Aorta (tissue), 5 donors: ENCODE measurements around the gene PTPRN2. TPM values are rescaled to one million over a fixed set of nuclear protein-coding genes. Genes with fewer than 3 reads are reported as not detected.

Experiments used
- ATAC-seq: fragments of 200-7000 bp; cut with Tn5 transposase; one replicate; pipeline ENCODE4 v1.9.1; 2022; ENCODE audit warnings: moderate library complexity; ENCODE audit not compliant: low FRiP score
- DNase-seq, 2 donors: peaks; one replicate each; pipeline ENCODE4 v3.0.0-alpha.2; 2020
- H3K27ac ChIP-seq, 2 donors: one replicate each; pipeline ENCODE4 v1.5.1; 2013; ENCODE audit warnings: low read length in 2 of 2, mild to moderate bottlenecking in 2 of 2, moderate library complexity in 2 of 2, control low read depth in 1 of 2, inconsistent platforms in 1 of 2, low read depth in 1 of 2
- H3K27me3 ChIP-seq, 2 donors: one replicate each; pipeline ENCODE4 v1.6.1; 2013; ENCODE audit warnings: control low read depth in 1 of 2, low read length in 1 of 2, mild to moderate bottlenecking in 1 of 2, moderate library complexity in 1 of 2; ENCODE audit not compliant: insufficient read depth in 2 of 2, control insufficient read depth in 1 of 2
- H3K36me3 ChIP-seq, 2 donors: one replicate each; pipeline ENCODE4 v1.6.1; 2013; ENCODE audit warnings: control low read depth in 1 of 2, low read length in 1 of 2, mild to moderate bottlenecking in 1 of 2; ENCODE audit not compliant: insufficient read depth in 2 of 2, control insufficient read depth in 1 of 2
- H3K4me1 ChIP-seq, 2 donors: one replicate each; pipeline ENCODE4 v1.6.1; 2013; ENCODE audit warnings: low read length in 2 of 2, control low read depth in 1 of 2, mild to moderate bottlenecking in 1 of 2, moderate library complexity in 1 of 2; ENCODE audit not compliant: insufficient read depth in 2 of 2, control insufficient read depth in 1 of 2
- H3K4me3 ChIP-seq, 2 donors: one replicate each; pipeline ENCODE4 v1.5.1; 2013; ENCODE audit warnings: low read length in 2 of 2, control low read depth in 1 of 2, mild to moderate bottlenecking in 1 of 2
- H3K9me3 ChIP-seq: one replicate; pipeline ENCODE4 v1.6.1; 2013; ENCODE audit warnings: mild to moderate bottlenecking, low read length; ENCODE audit not compliant: control insufficient read depth
- WGBS, 2 donors: extraction: QIAGEN DNeasy Blood & Tissue Kit; methylation state at CpG; one replicate each; pipeline ENCODE4 v1.1.7; 2013; 5-methylcytosine and 5-hydroxymethylcytosine counted together
- intact Hi-C, 2 donors: fragments of 100-400 bp; cut with DNase I; formaldehyde crosslinking; loops; one replicate each; pipeline versions ENCODE4 v1.14.2 to v1.15.0; 2022
- polyA plus RNA-seq, 2 donors: library from polyadenylated mRNA; stranded (reverse); fragments of 200-250 nt; gene quantifications; one replicate each; pipeline ENCODE4 v1.2.3, GENCODE V29; 2013
- total RNA-seq, 2 donors: library from RNA; stranded (reverse); fragmentation: NEBNext Ultra II Directional; extraction: Animal tissue kit (Norgen Biotek cat#: 25700); gene quantifications; one replicate each; pipeline ENCODE4 v1.2.1, GENCODE V29; 2021
- donor health status: healthy with polysubstance abuse.
- donor health status: Bipolar disorder and iron deficiency.
- donor health status: DM: no; HTN: no; CAD: no.
- donor health status: DM: no; HTN: no; CAD: no.
- donor health status: DM: yes; HTN: yes; CAD: no.

PTPRN2 gene
- total and polyA plus RNA-seq, 4 donors: 0.67 to 3.3 (median 1.4) TPM

DNA sequence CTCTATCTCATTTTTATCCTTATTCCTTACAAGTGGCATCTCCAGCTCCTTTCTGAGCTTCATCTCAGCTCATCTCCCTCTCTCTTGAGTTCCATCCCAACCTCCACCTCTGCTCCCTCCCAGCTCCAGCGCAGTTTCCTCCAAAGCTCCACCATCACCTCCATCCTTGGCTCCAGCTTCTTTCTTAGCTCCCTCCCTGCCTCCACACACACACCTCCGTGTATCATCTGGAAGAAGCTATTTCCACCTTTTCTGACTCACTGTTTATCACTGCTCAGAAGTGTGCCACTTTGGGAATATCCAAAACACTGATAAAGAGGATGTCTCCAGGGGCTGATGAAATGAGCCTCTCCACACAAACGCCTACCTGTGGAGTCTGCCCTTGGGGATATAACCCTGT, 481.4 kb downstream of the PTPRN2 start:
- H3K36me3 ChIP-seq: no peaks in the 10 kb centered on the region
- H3K27ac ChIP-seq: no peak overlapping the region
- H3K4me1 ChIP-seq: no peaks in the 10 kb centered on the region
- 62 to 64% methylated on average over 3 of the region's 3 CpGs for WGBS, 2 donors
- H3K9me3 ChIP-seq: peaks cover 5% of the 10 kb centered on the region
- intact Hi-C loops: no loop called here
- H3K4me3 ChIP-seq: no peak overlapping the region
- DNase-seq: no peak
- no peaks in the 10 kb centered on the region for H3K27me3 ChIP-seq
- no peak for ATAC-seq

GRCh38 chr7:158103378-158103777, 484.2 kb downstream of the PTPRN2 start:
- H3K9me3 ChIP-seq: peaks cover 1% of the 10 kb centered on the region
- DNase-seq (no peak), ATAC-seq (no peak)
- H3K27ac ChIP-seq: no peak overlapping the region
- no peaks in the 10 kb centered on the region for H3K36me3 ChIP-seq
- no peaks in the 10 kb centered on the region for H3K27me3 ChIP-seq
- H3K4me3 ChIP-seq: no peak overlapping the region
- intact Hi-C loops: no loop called here
- no peaks in the 10 kb centered on the region for H3K4me1 ChIP-seq
- 87% methylated on average over 7 of the region's 7 CpGs for WGBS, 2 donors

- ATAC-seq: no peak
- H3K36me3 ChIP-seq: no peaks in the 10 kb centered on the region
- no peak for DNase-seq
Observed at GRCh38 chr7:158102897-158103296, 484.7 kb downstream of the PTPRN2 start.

DNA sequence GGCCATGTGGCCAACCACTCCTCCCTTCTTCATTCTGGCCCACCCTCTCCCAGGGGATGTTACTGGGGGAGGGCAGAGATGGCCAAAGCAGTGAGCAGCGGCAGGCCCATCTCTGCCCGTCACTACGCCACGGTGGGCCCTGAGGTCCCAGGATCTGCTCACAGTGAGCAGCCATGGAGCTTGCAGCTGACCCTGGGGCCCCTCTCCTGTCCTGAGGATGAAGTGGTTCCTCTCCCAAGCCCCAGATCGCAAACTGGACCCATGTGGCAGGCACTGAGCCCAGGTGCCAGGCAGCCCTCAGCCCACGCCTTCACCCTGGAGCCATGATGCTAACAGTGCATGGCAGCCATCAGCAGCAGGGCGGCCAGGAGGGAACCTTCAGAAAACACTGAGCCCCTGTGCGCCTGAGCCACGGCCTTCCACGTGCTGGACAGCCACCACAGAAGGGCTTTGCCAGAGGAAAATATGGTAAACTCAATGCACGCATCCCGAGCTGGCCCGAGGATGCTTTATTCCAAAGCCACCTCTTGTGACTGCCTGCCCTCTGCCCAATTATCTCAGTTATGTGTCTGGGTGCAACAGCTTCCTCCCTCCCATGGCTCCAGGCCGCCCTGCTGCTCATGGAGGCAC, 485.7 kb downstream of the PTPRN2 start:
- Histone ChIP-seq H3K27me3 (no peaks in the 10 kb centered on the region), H3K4me3 (no peak overlapping the region), H3K4me1 (no peaks in the 10 kb centered on the region), H3K9me3 (peaks cover 1% of the 10 kb centered on the region), H3K36me3 (no peaks in the 10 kb centered on the region), H3K27ac (no peak overlapping the region)
- no peak for ATAC-seq
- no peak for DNase-seq
- WGBS, 2 donors: 82 to 84% methylated on average over 14 of the region's 14 CpGs
- intact Hi-C loops: no loop called here

More at GRCh38 chr7:158102897-158103296, 484.7 kb downstream of the PTPRN2 start:
- intact Hi-C loops: no loop called here
- Histone ChIP-seq H3K4me3 (no peak overlapping the region), H3K4me1 (no peaks in the 10 kb centered on the region), H3K27me3 (no peaks in the 10 kb centered on the region), H3K27ac (no peak overlapping the region), H3K9me3 (peaks cover 1% of the 10 kb centered on the region)
- WGBS, 2 donors: 85 to 89% methylated on average over 9 of the region's 9 CpGs

- WGBS, 2 donors: 90 to 92% methylated on average over 47 to 54 of the region's 54 CpGs
- peak in 1 of 2 donors; percentile 40 for DNase-seq
- ATAC-seq: peak; percentile 52
Observed at GRCh38 chr7:158098125-158099030, 489.2 kb downstream of the PTPRN2 start.

GRCh38 chr7:158097453-158098124, 490.0 kb downstream of the PTPRN2 start:
- Histone ChIP-seq H3K4me3 (no peak overlapping the region), H3K36me3 (no peaks in the 10 kb centered on the region), H3K9me3 (peaks cover 1% of the 10 kb centered on the region), H3K27ac (no peak overlapping the region), H3K27me3 (no peaks in the 10 kb centered on the region), H3K4me1 (no peaks in the 10 kb centered on the region)
- 42 to 66% methylated on average over 39 of the region's 39 CpGs for WGBS, 2 donors
- peak in 1 of 2 donors; percentile 15 for DNase-seq
- ATAC-seq: no peak
- intact Hi-C loops: no loop called here

More at GRCh38 chr7:158098125-158099030, 489.2 kb downstream of the PTPRN2 start:
- Histone ChIP-seq H3K9me3 (peaks cover 1% of the 10 kb centered on the region), H3K27ac (no peak overlapping the region), H3K27me3 (no peaks in the 10 kb centered on the region), H3K4me3 (no peak overlapping the region), H3K36me3 (no peaks in the 10 kb centered on the region), H3K4me1 (no peaks in the 10 kb centered on the region)
- intact Hi-C loops: no loop called here

DNA sequence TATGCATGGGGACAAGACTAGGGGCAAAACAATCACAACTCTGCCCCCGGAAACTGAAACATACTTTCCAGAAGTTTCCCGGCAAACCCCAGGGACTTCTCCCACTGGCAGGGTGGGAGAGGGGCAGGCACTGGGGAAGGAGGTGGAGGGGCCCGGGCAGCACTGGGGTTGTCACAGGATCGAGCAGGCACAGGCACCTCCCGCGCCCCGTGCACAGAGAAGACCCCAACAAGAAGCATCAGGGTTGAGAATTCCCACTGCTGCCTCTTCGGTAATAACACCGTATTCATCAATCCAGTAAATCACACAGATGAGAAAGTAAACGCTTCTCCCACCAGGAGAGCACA, 490.5 kb downstream of the PTPRN2 start:
- intact Hi-C loops: no loop called here
- 53 to 69% methylated on average over 10 of the region's 10 CpGs for WGBS, 2 donors
- Histone ChIP-seq H3K4me1 (no peaks in the 10 kb centered on the region), H3K36me3 (no peaks in the 10 kb centered on the region), H3K4me3 (no peak overlapping the region), H3K9me3 (peaks cover 1% of the 10 kb centered on the region), H3K27me3 (no peaks in the 10 kb centered on the region), H3K27ac (no peak overlapping the region)
- DNase-seq: peak in 1 of 2 donors; percentile 10
- no peak for ATAC-seq

DNA sequence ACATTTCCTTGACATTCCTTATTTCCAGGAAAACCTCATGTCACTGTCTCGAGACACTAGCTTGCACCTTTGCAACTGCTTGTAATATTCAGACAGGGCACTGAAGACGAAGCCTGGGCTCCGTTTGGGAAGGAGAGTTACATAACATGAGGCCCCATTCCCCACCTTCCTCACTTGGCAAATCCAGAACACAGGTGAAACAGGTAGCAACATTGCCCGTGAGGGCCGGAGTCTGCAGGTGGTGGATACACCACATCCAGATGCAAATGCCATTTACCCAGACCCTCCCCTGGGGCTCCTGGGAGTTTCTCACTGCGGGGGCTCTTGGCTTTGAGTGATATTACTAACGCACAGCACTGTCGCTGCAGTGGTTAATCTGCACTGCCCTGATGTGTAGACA, 491.0 kb downstream of the PTPRN2 start:
- Histone ChIP-seq H3K27me3 (no peaks in the 10 kb centered on the region), H3K9me3 (no peaks in the 10 kb centered on the region), H3K4me1 (no peaks in the 10 kb centered on the region), H3K4me3 (no peak overlapping the region), H3K36me3 (no peaks in the 10 kb centered on the region), H3K27ac (no peak overlapping the region)
- 55 to 57% methylated on average over 8 of the region's 8 CpGs for WGBS, 2 donors
- ATAC-seq: no peak
- intact Hi-C loops: no loop called here
- DNase-seq: peak in 1 of 2 donors; percentile 16
